Measurements from ENCODE around the gene TRAF7. TPM values are rescaled to one million over a fixed set of nuclear protein-coding genes. Genes with fewer than 3 reads are reported as not detected.
A peak's percentile ranks its signal among the peaks of the same experiment; 100 is the strongest.

Gene TRAF7
- total and polyA plus RNA-seq, 2 of the 8 experiments (the other 6 are each of a cell fraction or from before 2014, with no cell fraction given) = 96.8 to 148 TPM

DNA sequence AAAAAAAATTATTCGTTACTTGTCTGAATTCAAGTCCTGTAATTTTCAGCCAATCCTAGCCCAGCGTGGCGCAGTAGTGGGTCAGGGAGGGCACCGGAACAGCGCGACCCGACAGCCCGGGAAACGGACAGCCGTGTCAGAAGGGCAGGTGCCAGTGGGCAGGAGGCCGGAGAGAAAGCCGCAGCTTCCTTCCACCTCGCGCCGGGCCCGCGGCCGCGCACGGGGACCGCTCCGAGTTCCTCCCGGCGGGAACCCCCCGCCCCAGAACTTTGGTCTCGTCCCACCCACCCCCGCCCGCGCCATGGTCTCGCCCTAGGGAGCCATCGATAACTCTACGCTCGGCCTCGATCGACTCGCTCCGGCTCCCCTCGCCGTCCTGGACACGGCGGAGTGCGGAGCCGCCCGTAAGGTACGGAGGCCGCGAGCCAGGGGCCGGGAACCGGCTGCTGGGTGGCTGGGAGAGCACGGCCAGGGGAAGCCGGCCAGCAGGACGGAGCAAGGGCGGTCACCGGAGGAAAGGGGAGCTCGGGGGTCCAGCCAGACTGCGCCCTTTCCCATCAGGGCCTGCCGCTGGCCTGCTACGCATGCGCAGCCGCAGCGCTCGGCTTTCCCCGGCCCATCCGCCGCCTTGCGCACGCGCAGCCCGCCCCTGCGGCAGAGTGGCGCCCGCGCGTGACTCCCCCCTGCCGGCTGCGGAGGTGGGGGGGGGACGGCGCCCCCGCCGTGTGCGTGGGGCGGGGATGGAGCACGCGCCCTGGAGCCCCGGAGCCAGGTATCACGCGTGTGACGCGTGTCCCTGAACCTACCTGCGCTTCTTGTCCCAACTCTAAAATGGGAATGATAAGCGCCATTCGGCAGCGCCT is 49.8 kb downstream of the TRAF7 start, which contains the start of gene MLST8 (continued):
- TF ChIP-seq SUZ12 (IDR thresholded peaks at IDR 0.05; ENCODE audit: low read length) (0 out of 2 replicates have a peak, but pooled peaks have one; percentile 22), POLR2AphosphoS5 (IDR thresholded peaks at IDR 0.05; ENCODE audit: low read depth, low read length) (peak; percentile 82)
